ENCODE measurements around the gene PLBD2.

The PLBD2 gene

GRCh38 chr12:113370923-113371682 lies 12.7 kb downstream of the PLBD2 start:
- no peak for DNase-seq (ENCODE audit: low read depth)

GRCh38 chr12:113371808-113372207 lies 13.4 kb downstream of the PLBD2 start:
- no peak for DNase-seq (ENCODE audit: low read depth)

GRCh38 chr12:113372371-113372770 lies 14.0 kb downstream of the PLBD2 start:
- no peak for DNase-seq (ENCODE audit: low read depth)

- DNase-seq (ENCODE audit: low read depth): no peak
These were observed 15.1 kb downstream of the PLBD2 start for GRCh38 chr12:113373440-113373839.

GRCh38 chr12:113373969-113374368 lies 15.6 kb downstream of the PLBD2 start:
- no peak for DNase-seq (ENCODE audit: low read depth)

GRCh38 chr12:113374823-113375428 lies 16.5 kb downstream of the PLBD2 start:
- no peak for DNase-seq (ENCODE audit: low read depth)

GRCh38 chr12:113378291-113378690 lies 19.9 kb downstream of the PLBD2 start:
- DNase-seq (ENCODE audit: low read depth): no peak

GRCh38 chr12:113381220-113381619 lies 22.8 kb downstream of the PLBD2 start:
- no peak for DNase-seq (ENCODE audit: low read depth)

GRCh38 chr12:113382206-113382605 lies 23.8 kb downstream of the PLBD2 start:
- no peak for DNase-seq (ENCODE audit: low read depth)

- DNase-seq (ENCODE audit: low read depth): no peak
These were observed 26.4 kb downstream of the PLBD2 start for GRCh38 chr12:113384778-113385177.

GRCh38 chr12:113385282-113385882 lies 27.0 kb downstream of the PLBD2 start:
- DNase-seq (ENCODE audit: low read depth): no peak

GRCh38 chr12:113386866-113387566 lies 28.6 kb downstream of the PLBD2 start:
- DNase-seq (ENCODE audit: low read depth): no peak

GRCh38 chr12:113387631-113388030 lies 29.2 kb downstream of the PLBD2 start:
- no peak for DNase-seq (ENCODE audit: low read depth)

- no peak for DNase-seq (ENCODE audit: low read depth)
These were observed 30.0 kb downstream of the PLBD2 start for GRCh38 chr12:113388351-113388750.

GRCh38 chr12:113390064-113391043 lies 32.0 kb downstream of the PLBD2 start:
- DNase-seq (ENCODE audit: low read depth): no peak

- no peak for DNase-seq (ENCODE audit: low read depth)
These were observed 32.8 kb downstream of the PLBD2 start for GRCh38 chr12:113391145-113391544.

- DNase-seq (ENCODE audit: low read depth): no peak
These were observed 33.4 kb downstream of the PLBD2 start for GRCh38 chr12:113391650-113392337.

GRCh38 chr12:113392520-113392919 lies 34.1 kb downstream of the PLBD2 start:
- DNase-seq (ENCODE audit: low read depth): no peak

GRCh38 chr12:113392988-113393579 lies 34.7 kb downstream of the PLBD2 start:
- no peak for DNase-seq (ENCODE audit: low read depth)

GRCh38 chr12:113393749-113394148 lies 35.4 kb downstream of the PLBD2 start:
- no peak for DNase-seq (ENCODE audit: low read depth)

- DNase-seq (ENCODE audit: low read depth): no peak
These were observed 36.7 kb downstream of the PLBD2 start for GRCh38 chr12:113395119-113395518.
